Activated CD4-positive, alpha-beta T cell treated with anti-CD3 and anti-CD28 coated beads, Interleukin-2, amount 50 U/mL, for 1 hour (primary cell): Measurements from ENCODE around the gene GRB2.
A peak's percentile ranks its signal among the peaks of the same experiment; 100 is the strongest.

ENCODE experiments used
- DNase-seq: peaks from one replicate; pipeline ENCODE4 v3.0.0-alpha.2; 2020

GRB2 gene

GRCh38 chr17:75412455-75413317 lies 7.2 kb upstream of the GRB2 start:
- peak; percentile 65 for DNase-seq

- DNase-seq, result no peak
Observed at GRCh38 chr17:75411328-75412067, 6.0 kb upstream of the GRB2 start.

GRCh38 chr17:75410141-75410540 lies 4.7 kb upstream of the GRB2 start:
- DNase-seq, result no peak

- no peak for DNase-seq
Observed at GRCh38 chr17:75407655-75408352, 2.3 kb upstream of the GRB2 start.

GRCh38 chr17:75406222-75406615 lies 741 bp upstream of the GRB2 start:
- DNase-seq, result no peak

GRCh38 chr17:75404731-75405364 lies 630 bp downstream of the GRB2 start:
- peak; percentile 47 for DNase-seq

GRCh38 chr17:75404223-75404730 lies 1.2 kb downstream of the GRB2 start:
- DNase-seq, result peak; percentile 51

- no peak for DNase-seq
Observed at GRCh38 chr17:75403131-75403530, 2.3 kb downstream of the GRB2 start.

- DNase-seq, result no peak
Observed at GRCh38 chr17:75402026-75402425, 3.5 kb downstream of the GRB2 start.

- DNase-seq, result no peak
Observed at GRCh38 chr17:75400326-75400939, 5.0 kb downstream of the GRB2 start.

- DNase-seq, result no peak
Observed at GRCh38 chr17:75398279-75398678, 7.2 kb downstream of the GRB2 start.

- no peak for DNase-seq
Observed at GRCh38 chr17:75397217-75397616, 8.3 kb downstream of the GRB2 start.

GRCh38 chr17:75396796-75397195 lies 8.7 kb downstream of the GRB2 start:
- DNase-seq, result no peak

GRCh38 chr17:75396025-75396424 lies 9.5 kb downstream of the GRB2 start:
- no peak for DNase-seq

- no peak for DNase-seq
Observed at GRCh38 chr17:75394332-75394918, 11.1 kb downstream of the GRB2 start.

GRCh38 chr17:75393523-75394331 lies 11.8 kb downstream of the GRB2 start:
- peak; percentile 68 for DNase-seq

- DNase-seq, result no peak
Observed at GRCh38 chr17:75392559-75392958, 12.9 kb downstream of the GRB2 start.

- no peak for DNase-seq
Observed at GRCh38 chr17:75390982-75391381, 14.5 kb downstream of the GRB2 start.

- no peak for DNase-seq
Observed at GRCh38 chr17:75388476-75389030, 16.9 kb downstream of the GRB2 start.

- no peak for DNase-seq
Observed at GRCh38 chr17:75387771-75388170, 17.7 kb downstream of the GRB2 start.

- no peak for DNase-seq
Observed at GRCh38 chr17:75386430-75386829, 19.0 kb downstream of the GRB2 start.
